Measurements from ENCODE around the gene SMC2.

- no peak for TF ChIP-seq GATA3 (IDR thresholded peaks at IDR 0.05; ENCODE audit: low read depth, low read length)
- no peak for TF ChIP-seq GATA2 (IDR thresholded peaks at IDR 0.05; ENCODE audit: low read depth, low read length)
Observed at GRCh38 chr9:104177003-104177611, 83.0 kb downstream of the SMC2 start.
